Heart left ventricle (tissue), 13 donors: ENCODE data around the gene OGA.

Experiments used
- CTCF ChIP-seq, 12 donors: fragments of 200-600 bp; sonication (generic) in 4 of 12; IDR thresholded peaks; one replicate each; pipeline versions ENCODE4 v1.5.0 to v1.8.0; 2018 to 2022; ENCODE audit warnings: antibody characterized with exemption in 12 of 12, mild to moderate bottlenecking in 5 of 12
- POLR2A ChIP-seq, 2 donors: fragments of 450-650 bp; IDR thresholded peaks; one replicate each; pipeline ENCODE4 v1.6.1; 2017; ENCODE audit warnings: antibody characterized with exemption in 2 of 2, mild to moderate bottlenecking in 2 of 2, moderate library complexity in 2 of 2
- donor health status: ischemic (EF 13 %, LVEDD 7.1; RV severe dilation, severe dysfunction).
- donor health status: DM: no; HTN: yes; CAD: no.
- donor health status: DM: no; HTN: no; CAD: no.
- donor health status: ischemic (EF 25% LVEDD 6.9; RV normal size, moderate dysfunction).
- donor health status: ischemic (EF 25% LVEDD 5.7; RV mildly dilated, moderate dysfunction).
- donor health status: ischemic (EF 35%, LVEDD 5.7; RV mildly dilated, moderate dysfunction).
- donor health status: nonischemic (EF 11% LVEDD 7.7; RV severe dilation, severe dysfunction).
- donor health status: DM: yes; HTN: yes; CAD: no.
- donor health status: PGD.
- donor health status: ischemic (EF 29% LVEDD 5.4; RV normal size, mild dysfunction).
- donor health status: nonischemic (EF 23%, LVEDD 6.1; RV moderate dilation, normal function).

DNA sequence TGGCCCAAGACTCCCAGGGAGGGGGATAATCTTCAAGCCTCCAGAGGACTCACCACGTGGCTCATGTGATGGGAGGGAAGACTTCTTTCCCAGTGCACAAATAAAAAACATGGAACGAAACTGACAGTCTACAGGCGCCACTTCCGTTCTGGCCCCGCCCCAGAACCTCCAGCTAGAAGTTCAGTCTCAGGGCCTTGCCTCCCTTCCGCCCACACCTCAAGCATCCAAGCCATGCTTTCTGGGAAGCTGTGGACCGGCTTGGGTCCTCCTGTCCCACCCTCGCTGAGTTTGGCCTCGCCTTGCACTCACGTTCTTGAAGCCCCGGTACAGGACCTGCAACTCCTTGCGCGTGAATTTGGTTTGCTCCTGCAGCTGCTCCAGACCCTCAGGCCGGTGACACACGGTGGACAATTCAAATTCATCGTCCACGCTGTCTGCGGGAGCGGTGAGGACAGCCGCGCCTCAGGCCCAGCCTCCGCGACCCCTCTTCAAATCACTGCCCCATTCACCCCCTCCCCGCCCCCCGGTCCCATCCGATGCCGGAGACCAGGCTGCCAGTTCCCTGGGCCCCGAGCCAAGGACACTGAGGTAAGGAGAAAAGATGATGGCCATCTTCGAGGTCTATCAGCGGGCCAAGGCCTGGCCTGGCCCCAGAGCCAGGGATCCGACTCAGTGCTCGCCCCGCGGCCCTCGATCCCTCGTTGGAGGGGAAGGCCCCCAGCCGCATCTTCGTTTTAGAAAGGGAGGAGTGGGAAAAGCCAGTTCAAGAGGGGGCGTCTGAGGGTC lies 10.7 kb upstream of the OGA start:
- no peak for TF ChIP-seq CTCF (IDR thresholded peaks at IDR 0.05)
- TF ChIP-seq POLR2A (IDR thresholded peaks at IDR 0.05), result no peak
